ENCODE measurements around the gene BMS1. TPM values are rescaled to one million over a fixed set of nuclear protein-coding genes. Genes with fewer than 3 reads are reported as not detected.
A peak's percentile ranks its signal among the peaks of the same experiment; 100 is the strongest.

The BMS1 gene
- total RNA-seq, 1 donor from 2014 or later = 32.8 TPM

DNA sequence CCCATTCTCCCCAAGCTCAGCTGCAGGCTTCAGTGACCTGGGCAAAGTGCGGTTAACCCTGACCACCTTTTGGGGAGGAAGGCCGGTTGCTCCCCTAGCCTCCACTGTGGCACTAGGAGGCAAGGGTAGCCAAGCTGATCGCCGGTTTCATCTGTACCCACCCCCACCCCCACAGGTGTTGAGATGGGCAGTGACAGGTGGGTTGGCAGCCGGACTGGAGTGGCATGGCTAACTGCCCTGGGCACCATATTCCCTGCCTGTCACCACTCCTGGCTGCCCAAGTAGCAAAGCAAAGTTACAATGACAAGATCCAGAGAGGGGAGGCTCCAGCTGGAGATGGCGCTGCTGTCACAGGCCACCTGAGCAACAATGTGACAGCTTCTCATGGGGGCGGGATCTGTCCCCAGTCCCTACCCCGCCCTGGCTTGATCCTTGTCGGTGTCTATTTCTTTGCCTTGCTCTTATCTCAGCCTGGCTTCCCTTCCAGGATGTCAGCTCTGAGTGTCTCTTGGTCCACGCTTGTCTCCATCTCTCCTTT, 27.0 kb upstream of the BMS1 start:
- H3K36me3 Mint-ChIP-seq (ENCODE audit: low read depth) = no peaks in the 10 kb centered on the region
- H3K27me3 Mint-ChIP-seq (ENCODE audit: low read depth) = peaks cover 51% of the 10 kb centered on the region
- no peaks in the 10 kb centered on the region for H3K9me3 Mint-ChIP-seq
- DNase-seq (ENCODE audit: low spot score) = no peak
- peaks cover 5% of the 10 kb centered on the region for H3K4me1 Mint-ChIP-seq (ENCODE audit: low read depth)
- intact Hi-C loops (cut with micrococcal nuclease) = no loop called here
- H3K27ac Mint-ChIP-seq = no peak overlapping the region
- peak overlapping the region; percentile 47 for H3K4me3 Mint-ChIP-seq (ENCODE audit: low read depth)

DNA sequence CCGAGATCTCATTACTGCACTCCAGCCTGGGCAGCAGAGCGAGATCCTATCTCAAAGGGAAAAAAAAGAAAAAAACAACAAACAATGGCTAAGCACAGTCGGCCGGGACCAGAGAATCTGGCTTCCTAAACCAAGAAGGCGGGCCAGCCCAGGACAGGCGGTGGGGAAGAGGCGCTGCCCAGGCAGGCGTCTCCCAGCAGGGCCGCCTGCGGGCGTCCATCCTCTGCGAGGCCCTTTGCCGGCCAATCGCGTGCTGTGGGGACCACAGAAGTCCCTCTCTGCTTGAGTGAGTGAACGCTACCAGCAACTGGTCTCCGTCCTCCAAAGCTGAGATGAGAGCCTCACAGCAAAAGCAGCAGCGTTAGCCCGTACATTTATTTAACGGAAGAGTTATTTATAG, 14.7 kb upstream of the BMS1 start:
- peaks cover 7% of the 10 kb centered on the region for H3K27me3 Mint-ChIP-seq (ENCODE audit: low read depth)
- no peak overlapping the region for H3K27ac Mint-ChIP-seq

DNA sequence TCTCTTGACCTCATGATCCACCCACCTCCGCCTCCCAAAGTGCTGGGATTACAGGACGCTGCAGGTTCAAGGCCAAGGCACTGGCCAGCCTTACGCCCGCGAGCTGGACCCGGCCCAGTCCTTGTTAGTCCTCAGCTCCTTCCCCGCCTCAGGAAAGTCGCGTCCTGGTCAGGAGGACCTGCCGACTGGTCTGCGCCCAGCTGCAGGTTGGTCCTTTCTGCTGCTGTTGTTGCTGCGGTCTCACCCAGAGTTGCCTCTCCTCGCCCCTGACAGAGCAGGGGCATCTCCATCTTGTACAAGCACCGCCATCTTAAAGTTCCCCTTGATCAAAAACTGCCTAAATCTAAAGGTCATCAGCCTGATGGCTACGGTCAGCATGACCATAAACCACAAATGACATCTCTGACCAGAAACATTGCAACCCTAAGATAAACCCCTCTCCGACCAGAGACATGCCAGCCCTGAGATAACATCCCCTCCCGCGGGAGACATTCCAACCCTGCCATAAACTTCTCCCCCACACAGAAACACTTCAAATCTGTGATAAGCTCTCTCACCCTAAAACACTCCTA, 13.9 kb upstream of the BMS1 start:
- peaks cover 7% of the 10 kb centered on the region for H3K27me3 Mint-ChIP-seq (ENCODE audit: low read depth)
- H3K4me1 Mint-ChIP-seq (ENCODE audit: low read depth) = no peaks in the 10 kb centered on the region
- intact Hi-C loops (cut with micrococcal nuclease) = no loop called here
- no peak for DNase-seq (ENCODE audit: low spot score)
- H3K9me3 Mint-ChIP-seq = no peaks in the 10 kb centered on the region
- no peak overlapping the region for H3K27ac Mint-ChIP-seq
- H3K36me3 Mint-ChIP-seq (ENCODE audit: low read depth) = no peaks in the 10 kb centered on the region
- no peak overlapping the region for H3K4me3 Mint-ChIP-seq (ENCODE audit: low read depth)

More for the DNA sequence above, 14.7 kb upstream of the BMS1 start:
- no peak for DNase-seq (ENCODE audit: low spot score)
- Mint-ChIP-seq H3K4me1 (ENCODE audit: low read depth) (no peaks in the 10 kb centered on the region), H3K9me3 (no peaks in the 10 kb centered on the region), H3K4me3 (ENCODE audit: low read depth) (no peak overlapping the region), H3K36me3 (ENCODE audit: low read depth) (no peaks in the 10 kb centered on the region)
- intact Hi-C loops (cut with micrococcal nuclease) = no loop called here

DNA sequence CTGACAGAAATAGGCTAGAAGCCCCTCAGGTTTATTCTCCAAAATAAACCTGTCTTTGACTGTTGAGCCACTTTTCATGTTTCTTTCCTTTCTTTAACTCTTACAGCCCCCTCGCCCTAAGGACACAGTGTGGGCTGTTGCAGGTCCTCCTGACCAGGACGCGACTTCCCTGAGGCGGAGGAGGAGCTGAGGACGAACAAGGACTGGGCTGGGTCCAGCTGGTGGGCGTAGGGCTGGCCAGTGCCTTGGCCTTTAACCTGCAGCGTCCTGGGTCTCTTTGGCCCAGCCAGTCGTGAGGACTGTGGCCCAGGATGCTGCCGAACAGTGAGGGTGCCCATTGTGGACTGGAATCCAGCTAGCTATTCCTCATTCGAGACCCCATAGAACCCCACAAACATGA, 13.4 kb upstream of the BMS1 start:
- peaks cover 4% of the 10 kb centered on the region for H3K27me3 Mint-ChIP-seq (ENCODE audit: low read depth)
- no peak for DNase-seq (ENCODE audit: low spot score)
- no peaks in the 10 kb centered on the region for H3K9me3 Mint-ChIP-seq
- H3K27ac Mint-ChIP-seq = no peak overlapping the region
- intact Hi-C loops (cut with micrococcal nuclease) = no loop called here
- H3K36me3 Mint-ChIP-seq (ENCODE audit: low read depth) = no peaks in the 10 kb centered on the region
- no peak overlapping the region for H3K4me3 Mint-ChIP-seq (ENCODE audit: low read depth)
- no peaks in the 10 kb centered on the region for H3K4me1 Mint-ChIP-seq (ENCODE audit: low read depth)

DNA sequence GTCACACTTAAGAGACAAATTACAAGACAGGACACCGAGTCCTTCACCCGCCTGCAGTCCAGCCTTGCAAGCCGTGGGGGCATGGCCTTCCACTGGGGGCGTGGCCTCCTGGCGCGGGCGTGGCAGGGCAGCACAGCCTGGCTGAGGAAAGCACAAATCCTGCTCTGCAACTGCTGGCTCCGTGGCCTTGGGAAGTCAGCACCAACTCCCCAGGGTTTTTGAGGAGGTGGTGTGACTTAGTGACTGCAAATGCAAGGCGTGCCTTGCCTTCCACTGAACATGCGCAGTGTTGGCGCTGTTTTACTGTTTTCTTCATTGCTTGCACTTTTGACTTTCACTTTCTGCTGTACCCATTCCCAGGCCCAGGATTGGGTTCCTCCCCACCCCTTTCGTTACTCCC, 12.9 kb upstream of the BMS1 start:
- Mint-ChIP-seq H3K36me3 (ENCODE audit: low read depth) (no peaks in the 10 kb centered on the region), H3K4me1 (ENCODE audit: low read depth) (no peaks in the 10 kb centered on the region), H3K4me3 (ENCODE audit: low read depth) (no peak overlapping the region), H3K9me3 (no peaks in the 10 kb centered on the region), H3K27ac (no peak overlapping the region), H3K27me3 (ENCODE audit: low read depth) (peaks cover 3% of the 10 kb centered on the region)
- intact Hi-C loops (cut with micrococcal nuclease) = no loop called here
- no peak for DNase-seq (ENCODE audit: low spot score)

DNA sequence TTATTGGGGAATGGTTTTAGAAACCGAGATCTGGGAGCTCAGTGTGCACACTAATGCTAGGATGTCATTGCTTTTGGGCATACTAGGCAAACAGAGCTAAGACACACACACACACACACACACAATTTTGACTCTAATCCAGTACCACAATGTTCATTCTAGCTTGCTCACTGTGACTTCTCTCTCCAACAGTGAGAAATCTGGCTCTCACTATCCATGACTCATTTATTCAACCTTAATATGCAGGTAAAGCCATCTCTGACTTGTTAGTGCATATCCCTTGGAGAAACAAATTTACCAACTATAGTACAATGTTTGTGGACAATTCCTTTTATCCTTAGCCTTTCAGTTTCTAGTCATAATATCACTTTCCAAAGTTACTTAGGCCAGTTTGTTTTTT, 5.9 kb upstream of the BMS1 start:
- Mint-ChIP-seq H3K9me3 (no peaks in the 10 kb centered on the region), H3K36me3 (ENCODE audit: low read depth) (no peaks in the 10 kb centered on the region), H3K4me3 (ENCODE audit: low read depth) (no peak overlapping the region), H3K27me3 (ENCODE audit: low read depth) (peaks cover 5% of the 10 kb centered on the region), H3K4me1 (ENCODE audit: low read depth) (peaks cover 4% of the 10 kb centered on the region), H3K27ac (no peak overlapping the region)
- no peak for DNase-seq (ENCODE audit: low spot score)
- intact Hi-C loops (cut with micrococcal nuclease) = no loop called here

DNA sequence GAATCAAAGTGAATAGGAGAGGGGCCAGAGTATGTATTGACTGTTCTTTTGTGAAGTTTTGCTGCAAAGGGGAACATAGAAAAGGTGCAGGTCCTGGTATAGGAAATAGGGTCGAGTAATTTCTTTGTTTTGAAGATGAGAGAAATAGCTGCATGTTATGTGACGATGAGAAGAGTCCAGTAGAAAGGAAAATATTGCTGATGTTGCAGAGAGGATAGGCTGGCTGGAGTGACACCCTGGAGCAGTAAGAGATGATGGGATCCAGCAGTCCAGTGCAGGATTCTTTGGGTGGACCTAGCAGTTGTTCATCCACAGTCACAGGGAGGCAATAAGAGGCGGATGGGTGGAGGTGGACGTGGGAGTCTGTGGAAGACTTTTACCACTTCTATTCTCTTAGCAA, 2.1 kb upstream of the BMS1 start:
- Mint-ChIP-seq H3K27ac (peak overlapping the region; percentile 10), H3K27me3 (ENCODE audit: low read depth) (peaks cover 5% of the 10 kb centered on the region), H3K9me3 (no peaks in the 10 kb centered on the region), H3K36me3 (ENCODE audit: low read depth) (peaks cover 16% of the 10 kb centered on the region), H3K4me1 (ENCODE audit: low read depth) (peaks cover 9% of the 10 kb centered on the region), H3K4me3 (ENCODE audit: low read depth) (peak overlapping the region; percentile 99)
- intact Hi-C loops (cut with micrococcal nuclease) = loop anchor here (5.0 kb wide), 1 partner anchor 342 kb away; no protein-coding TSS in a partner anchor
- DNase-seq (ENCODE audit: low spot score) = no peak

DNA sequence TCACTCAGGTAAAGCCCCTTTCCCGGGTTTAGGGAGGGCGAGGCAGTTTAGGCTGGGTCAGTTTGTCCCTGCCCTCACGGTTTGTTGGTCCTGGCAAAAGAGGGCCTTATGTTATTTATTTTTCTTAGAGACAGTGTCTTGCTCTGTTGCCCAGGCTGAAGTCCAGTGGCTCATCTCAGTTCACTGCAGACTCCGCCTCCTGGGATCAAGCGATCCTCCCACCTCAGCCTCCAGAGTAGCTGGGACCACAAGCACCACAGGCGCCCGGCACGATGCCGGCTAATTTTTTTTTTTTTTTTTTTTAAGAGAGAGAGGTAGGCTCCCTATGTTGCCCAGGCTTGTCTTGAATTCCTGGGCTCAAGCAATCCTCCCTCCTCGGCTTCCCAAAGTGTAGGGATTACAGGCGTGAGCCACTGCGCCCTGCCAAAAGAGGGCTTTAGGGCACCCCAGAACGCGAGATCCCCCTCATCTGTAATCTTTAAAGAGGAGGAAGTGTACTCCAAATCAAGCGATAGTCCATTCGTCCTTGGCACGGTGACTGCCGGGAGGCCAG, 626 bp upstream of the BMS1 start:
- peaks cover 5% of the 10 kb centered on the region for H3K27me3 Mint-ChIP-seq (ENCODE audit: low read depth)
- H3K4me3 Mint-ChIP-seq (ENCODE audit: low read depth) = peak overlapping the region; percentile 99
- no peaks in the 10 kb centered on the region for H3K9me3 Mint-ChIP-seq
- intact Hi-C loops (cut with micrococcal nuclease) = loop anchor here (1.0 to 5.0 kb wide), 4 partner anchors 29 to 340 kb away; partner anchors contain the start of gene ZNF33B
- H3K36me3 Mint-ChIP-seq (ENCODE audit: low read depth) = peaks cover 29% of the 10 kb centered on the region
- peak overlapping the region; percentile 99 for H3K27ac Mint-ChIP-seq
- H3K4me1 Mint-ChIP-seq (ENCODE audit: low read depth) = peaks cover 9% of the 10 kb centered on the region
- DNase-seq (ENCODE audit: low spot score) = no peak

DNA sequence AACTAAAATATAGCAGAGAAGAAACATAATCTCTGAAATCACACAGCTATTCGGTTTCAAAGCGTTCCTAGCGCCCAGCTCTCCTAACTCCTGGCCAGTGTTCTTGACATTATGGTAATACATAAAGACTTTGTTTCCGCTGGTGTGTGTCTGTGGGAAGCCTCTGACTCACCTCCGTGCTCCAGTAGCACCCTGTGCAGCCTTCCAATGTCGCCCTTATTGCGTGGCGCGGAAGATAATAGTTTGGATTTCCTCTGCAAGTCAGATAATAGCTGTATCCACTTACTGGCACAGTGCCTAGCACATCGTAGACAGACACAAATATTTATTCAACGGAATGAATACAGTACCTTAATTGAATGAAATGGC, 570 bp downstream of the BMS1 start:
- Mint-ChIP-seq H3K9me3 (no peaks in the 10 kb centered on the region), H3K36me3 (ENCODE audit: low read depth) (peaks cover 38% of the 10 kb centered on the region), H3K4me1 (ENCODE audit: low read depth) (peaks cover 9% of the 10 kb centered on the region), H3K4me3 (ENCODE audit: low read depth) (peak overlapping the region; percentile 99), H3K27ac (peak overlapping the region; percentile 99), H3K27me3 (ENCODE audit: low read depth) (peaks cover 3% of the 10 kb centered on the region)
- intact Hi-C loops (cut with micrococcal nuclease) = loop anchor here (1.0 to 5.0 kb wide), 3 partner anchors 30 to 579 kb away; no protein-coding TSS in a partner anchor
- DNase-seq (ENCODE audit: low spot score) = no peak

DNA sequence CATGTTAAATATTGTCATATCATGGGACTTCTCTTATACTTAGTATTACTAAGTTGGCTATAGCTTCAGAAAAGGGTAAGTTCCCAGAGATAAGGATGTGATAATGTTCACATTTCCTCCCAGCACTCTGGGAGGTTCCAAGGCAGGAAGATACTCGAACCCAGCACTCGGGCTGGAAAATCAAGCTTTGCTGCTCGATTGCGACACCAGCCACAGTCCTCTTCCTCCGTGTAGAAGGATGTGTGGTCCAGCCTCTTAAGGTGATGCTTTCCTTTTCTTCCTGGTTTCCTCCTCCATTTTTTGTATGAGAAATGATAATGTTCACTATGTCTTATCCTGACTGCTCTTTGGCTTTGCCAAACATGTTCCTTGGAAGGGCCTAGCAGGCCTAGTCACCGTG, 3.2 kb downstream of the BMS1 start:
- H3K27ac Mint-ChIP-seq = no peak overlapping the region
- H3K4me3 Mint-ChIP-seq (ENCODE audit: low read depth) = no peak overlapping the region
- intact Hi-C loops (cut with micrococcal nuclease) = no loop called here
- DNase-seq (ENCODE audit: low spot score) = no peak
- peaks cover 5% of the 10 kb centered on the region for H3K4me1 Mint-ChIP-seq (ENCODE audit: low read depth)
- no peaks in the 10 kb centered on the region for H3K27me3 Mint-ChIP-seq (ENCODE audit: low read depth)
- peaks cover 60% of the 10 kb centered on the region for H3K36me3 Mint-ChIP-seq (ENCODE audit: low read depth)
- H3K9me3 Mint-ChIP-seq = no peaks in the 10 kb centered on the region

DNA sequence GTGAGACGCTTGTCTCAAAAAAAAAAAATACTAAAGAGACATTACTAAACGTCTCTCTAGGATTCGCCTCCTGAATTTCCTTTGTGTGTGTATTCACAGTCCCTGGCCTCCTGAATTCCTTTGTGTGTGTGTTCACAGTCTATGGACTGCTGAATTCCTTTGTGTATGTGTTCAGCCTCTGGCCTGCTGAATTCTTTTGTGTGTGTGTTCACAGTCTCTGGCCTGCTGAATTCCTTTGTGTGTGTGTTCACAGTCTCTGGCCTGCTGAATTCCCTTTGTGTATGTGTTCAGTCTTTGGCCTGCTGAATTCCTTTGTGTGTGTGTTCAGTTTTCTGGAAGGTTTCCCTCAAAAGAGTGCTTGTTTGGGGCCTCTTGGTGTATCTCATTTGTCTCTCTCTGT, 8.2 kb downstream of the BMS1 start:
- H3K4me1 Mint-ChIP-seq (ENCODE audit: low read depth) = no peaks in the 10 kb centered on the region
- H3K27ac Mint-ChIP-seq = no peak overlapping the region
- intact Hi-C loops (cut with micrococcal nuclease) = no loop called here
- no peaks in the 10 kb centered on the region for H3K9me3 Mint-ChIP-seq
- H3K27me3 Mint-ChIP-seq (ENCODE audit: low read depth) = no peaks in the 10 kb centered on the region
- H3K4me3 Mint-ChIP-seq (ENCODE audit: low read depth) = no peak overlapping the region
- H3K36me3 Mint-ChIP-seq (ENCODE audit: low read depth) = peaks cover 88% of the 10 kb centered on the region
- DNase-seq (ENCODE audit: low spot score) = no peak

DNA sequence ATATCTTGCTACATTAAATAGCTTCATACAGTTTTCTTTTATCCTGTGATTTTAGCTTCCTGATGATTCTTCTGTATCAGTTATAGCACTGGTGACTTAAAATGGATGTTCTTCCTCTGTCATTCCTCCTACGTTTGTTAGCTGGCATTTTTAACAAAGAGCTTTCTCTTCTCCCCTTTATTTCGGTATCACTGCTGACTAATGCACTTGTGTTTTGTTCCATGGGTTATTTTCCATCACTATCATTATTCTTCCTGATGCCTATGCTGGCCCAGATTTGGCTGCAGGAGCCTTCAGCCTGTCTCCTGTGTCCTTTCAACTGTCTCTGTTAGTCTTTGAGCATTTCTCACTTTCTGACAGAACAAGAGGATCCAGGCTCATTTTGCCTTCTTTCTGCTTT, 13.1 kb downstream of the BMS1 start:
- H3K4me3 Mint-ChIP-seq (ENCODE audit: low read depth) = no peak overlapping the region
- peaks cover 3% of the 10 kb centered on the region for H3K4me1 Mint-ChIP-seq (ENCODE audit: low read depth)
- H3K27me3 Mint-ChIP-seq (ENCODE audit: low read depth) = no peaks in the 10 kb centered on the region
- H3K27ac Mint-ChIP-seq = no peak overlapping the region
- peaks cover 97% of the 10 kb centered on the region for H3K36me3 Mint-ChIP-seq (ENCODE audit: low read depth)
- intact Hi-C loops (cut with micrococcal nuclease) = no loop called here
- no peak for DNase-seq (ENCODE audit: low spot score)
- H3K9me3 Mint-ChIP-seq = no peaks in the 10 kb centered on the region

DNA sequence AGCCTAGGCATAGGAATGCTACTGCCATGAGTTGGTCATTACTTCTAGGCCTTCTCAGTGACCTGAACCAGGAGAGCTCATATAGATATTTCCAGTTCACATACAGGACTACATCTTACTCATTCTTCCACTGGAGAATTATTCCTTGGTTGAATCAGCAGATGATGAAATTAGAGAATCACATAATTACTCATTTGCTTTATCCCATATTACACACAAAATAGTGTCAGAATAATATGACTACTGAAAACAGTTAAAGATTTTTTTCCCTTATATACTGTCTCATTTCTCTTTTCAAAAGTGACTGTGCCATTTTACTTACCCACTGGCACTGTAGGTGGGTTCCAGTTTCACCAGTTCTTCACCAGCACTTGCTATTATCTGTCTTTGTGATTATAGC, 18.5 kb downstream of the BMS1 start:
- H3K4me3 Mint-ChIP-seq (ENCODE audit: low read depth) = no peak overlapping the region
- peaks cover 95% of the 10 kb centered on the region for H3K36me3 Mint-ChIP-seq (ENCODE audit: low read depth)
- no peak for DNase-seq (ENCODE audit: low spot score)
- H3K9me3 Mint-ChIP-seq = no peaks in the 10 kb centered on the region
- peak overlapping the region; percentile 57 for H3K27ac Mint-ChIP-seq
- H3K27me3 Mint-ChIP-seq (ENCODE audit: low read depth) = no peaks in the 10 kb centered on the region
- intact Hi-C loops (cut with micrococcal nuclease) = no loop called here
- peaks cover 13% of the 10 kb centered on the region for H3K4me1 Mint-ChIP-seq (ENCODE audit: low read depth)

Measured in activated T-helper 2 cell treated with anti-CD3 and anti-CD28 coated beads, Interferon-gamma antibody, Interleukin-2, Interleukin-4, amounts not matched to agents 10 μg/mL and 5 μg/mL and 100 μg/mL, durations not matched to agents 14 hours and 24 hours and 36 hours (primary cell).